IMR-90 (cell line): ENCODE results near the gene PATL2. TPM values are rescaled to one million over a fixed set of nuclear protein-coding genes. Genes with fewer than 3 reads are reported as not detected.

ENCODE experiments used
- ATAC-seq: fragments of 200-7000 bp; cut with Tn5 transposase; 2 replicates; pipeline ENCODE4 v1.9.1; 2020; ENCODE audit warnings: low read depth, mild to moderate bottlenecking, moderate library complexity
- BruUV-seq: library from RNA; stranded (reverse); fragments of 400-500 nt; replicated peaks from 2 replicates; lab custom pipeline; 2021; lab: Mats Ljungman, UMichigan
- CTCF ChIA-PET: fragments of 300-600 bp; formaldehyde crosslinking; extraction: SDS; loops from one replicate; lab custom pipeline; 2021; ENCODE audit warnings: antibody characterized with exemption; lab: Yijun Ruan, JAX
- POLR2A ChIA-PET: fragments of 300-600 bp; sonication (Branson Sonifier 250); formaldehyde crosslinking; loops from one replicate; lab custom pipeline; 2022; ENCODE audit warnings: antibody characterized with exemption; ENCODE audit not compliant: unreplicated experiment; lab: Charles Lee
- DNase-seq: peaks from one replicate; pipeline ENCODE4 v3.0.0; 2013
- H2AFZ ChIP-seq: replicated peaks from 2 replicates; pipeline ENCODE3; 2013; ENCODE audit warnings: low read length, mild to moderate bottlenecking; ENCODE audit not compliant: poor library complexity
- H2AK5ac ChIP-seq: 2 replicates; pipeline ENCODE4 v1.6.1; 2013; ENCODE audit warnings: low read depth, low read length, inconsistent platforms
- H2AK9ac ChIP-seq: replicated peaks from 2 replicates; pipeline ENCODE3; 2013; ENCODE audit warnings: mild to moderate bottlenecking, low read depth, low read length, moderate library complexity; ENCODE audit not compliant: poor library complexity
- H2BK120ac ChIP-seq: 2 replicates; pipeline ENCODE4 v1.6.1; 2013; ENCODE audit warnings: low read depth, low read length, inconsistent platforms
- H2BK15ac ChIP-seq: 3 replicates; pipeline ENCODE4 v1.6.1; 2013; ENCODE audit warnings: low read depth, low read length, inconsistent platforms
- H2BK20ac ChIP-seq: 2 replicates; pipeline ENCODE4 v1.6.1; 2013; ENCODE audit warnings: low read depth, mild to moderate bottlenecking, inconsistent platforms, low read length, moderate library complexity
- H2BK5ac ChIP-seq: 2 replicates; pipeline ENCODE4 v1.6.1; 2013; ENCODE audit warnings: mild to moderate bottlenecking, low read depth, low read length, inconsistent platforms; ENCODE audit not compliant: poor library complexity, severe bottlenecking
- H3K14ac ChIP-seq: replicated peaks from 2 replicates; pipeline ENCODE4 v1.6.1; 2013; ENCODE audit warnings: low read depth, low read length, inconsistent platforms
- H3K18ac ChIP-seq: 2 replicates; pipeline ENCODE4 v1.6.1; 2013; ENCODE audit warnings: low read depth, low read length, control low read depth
- H3K23ac ChIP-seq: 2 replicates; pipeline ENCODE4 v1.6.1; 2013; ENCODE audit warnings: low read depth, low read length, inconsistent platforms
- H3K27ac ChIP-seq: 2 replicates; pipeline ENCODE4 v1.5.1; 2013; ENCODE audit warnings: mild to moderate bottlenecking, control low read depth, low read length; ENCODE audit not compliant: insufficient read depth
- H3K27me3 ChIP-seq: 2 replicates; pipeline ENCODE4 v1.6.1; 2013; ENCODE audit warnings: low read length; ENCODE audit not compliant: control insufficient read depth, insufficient read depth
- H3K36me3 ChIP-seq: 2 replicates; pipeline ENCODE4 v1.6.1; 2013; ENCODE audit warnings: low read length, mixed read lengths; ENCODE audit not compliant: control insufficient read depth, insufficient read depth
- H3K4ac ChIP-seq: 2 replicates; pipeline ENCODE4 v1.6.1; 2013; ENCODE audit warnings: low read depth, low read length, inconsistent platforms
- H3K4me1 ChIP-seq: 2 replicates; pipeline ENCODE4 v1.6.1; 2013; ENCODE audit warnings: low read length, mixed read lengths; ENCODE audit not compliant: control insufficient read depth, insufficient read depth
- H3K4me2 ChIP-seq: 2 replicates; pipeline ENCODE4 v1.6.1; 2013; ENCODE audit warnings: low read depth, mild to moderate bottlenecking, control low read depth, low read length, moderate library complexity
- H3K4me3 ChIP-seq: 2 replicates; pipeline ENCODE4 v1.5.1; 2013; ENCODE audit warnings: low read depth, mild to moderate bottlenecking, control low read depth, low read length, moderate library complexity; ENCODE audit not compliant: insufficient read depth
- H3K56ac ChIP-seq: 2 replicates; pipeline ENCODE4 v1.6.1; 2013; ENCODE audit warnings: low read length, inconsistent platforms; ENCODE audit not compliant: insufficient read depth; ENCODE audit errors: extremely low read depth
- H3K79me1 ChIP-seq, 2 experiments: 2 replicates each; pipeline ENCODE4 v1.6.1; 2013; ENCODE audit warnings: low read length in 2 of 2, inconsistent platforms in 1 of 2, low read depth in 1 of 2
- H3K9ac ChIP-seq: 2 replicates; pipeline ENCODE4 v1.6.1; 2013; ENCODE audit warnings: low read depth, low read length, control low read depth
- H3K9me1 ChIP-seq: 2 replicates; pipeline ENCODE4 v1.6.1; 2013; ENCODE audit warnings: low read length, inconsistent platforms; ENCODE audit not compliant: insufficient read depth
- H3K9me3 ChIP-seq: 2 replicates; pipeline ENCODE4 v1.6.1; 2013; ENCODE audit warnings: low read length; ENCODE audit not compliant: control insufficient read depth, insufficient read depth
- H4K20me1 ChIP-seq: 2 replicates; pipeline ENCODE4 v1.6.1; 2013; ENCODE audit warnings: low read length, inconsistent platforms; ENCODE audit not compliant: insufficient read depth
- H4K5ac ChIP-seq: 2 replicates; pipeline ENCODE4 v1.6.1; 2013; ENCODE audit warnings: mild to moderate bottlenecking, low read depth, low read length, control low read depth
- H4K8ac ChIP-seq, 2 experiments: 2 replicates each; pipeline ENCODE4 v1.6.1; 2013; ENCODE audit warnings: low read depth in 2 of 2, low read length in 2 of 2, control low read depth in 1 of 2, inconsistent platforms in 1 of 2
- H4K91ac ChIP-seq: 2 replicates; pipeline ENCODE4 v1.6.1; 2013; ENCODE audit warnings: low read depth, low read length, inconsistent platforms; ENCODE audit not compliant: insufficient read depth
- BHLHE40 ChIP-seq: fragments of 150-350 bp; IDR thresholded peaks from 2 replicates; pipeline ENCODE4 v1.6.1; 2016; ENCODE audit warnings: mild to moderate bottlenecking, low read depth, low read length
- CEBPB ChIP-seq: IDR thresholded peaks from 2 replicates; pipeline ENCODE4 v1.6.1; 2012; ENCODE audit warnings: low read depth, low read length, improper control_type of control experiment
- CHD1 ChIP-seq: IDR thresholded peaks from 2 replicates; pipeline ENCODE4 v1.6.1; 2012; ENCODE audit warnings: low read depth, low read length, improper control_type of control experiment
- ELK1 ChIP-seq: fragments of 150-350 bp; IDR thresholded peaks from 2 replicates; pipeline ENCODE4 v1.6.1; 2016; ENCODE audit warnings: low read depth, mild to moderate bottlenecking, low read length, moderate library complexity, borderline replicate concordance
- FOS ChIP-seq: fragments of 150-350 bp; IDR thresholded peaks from 2 replicates; pipeline ENCODE4 v1.6.1; 2016; ENCODE audit warnings: low read depth, low read length
- MAFK ChIP-seq: IDR thresholded peaks from 2 replicates; pipeline ENCODE4 v1.6.1; 2012; ENCODE audit warnings: low read depth, low read length, improper control_type of control experiment
- MXI1 ChIP-seq: IDR thresholded peaks from 2 replicates; pipeline ENCODE4 v1.6.1; 2012; ENCODE audit warnings: low read depth, mild to moderate bottlenecking, low read length, moderate library complexity, borderline replicate concordance
- NFE2L2 ChIP-seq: fragments of 150-350 bp; IDR thresholded peaks from 2 replicates; pipeline ENCODE4 v1.6.1; 2016; ENCODE audit warnings: low read depth, mild to moderate bottlenecking, low read length
- POLR2A ChIP-seq: IDR thresholded peaks from 2 replicates; pipeline ENCODE4 v1.6.1; 2012; ENCODE audit warnings: mild to moderate bottlenecking, low read depth, low read length
- RAD21 ChIP-seq: IDR thresholded peaks from 2 replicates; pipeline ENCODE4 v1.6.1; 2012; ENCODE audit warnings: low read length, improper control_type of control experiment
- SMC3 ChIP-seq: fragments of 150-350 bp; IDR thresholded peaks from 2 replicates; pipeline ENCODE4 v1.6.1; 2016; ENCODE audit warnings: low read depth, mild to moderate bottlenecking, antibody characterized with exemption, low read length, moderate library complexity
- WGBS, 2 experiments: methylation state at CpG; one replicate each; pipeline versions ENCODE4 v1.1.5 to v1.1.7; 2013; ENCODE audit warnings: missing lambda C conversion rate in 2 of 2; ENCODE audit not compliant: insufficient read length in 1 of 2; ENCODE audit errors: extremely low coverage in 2 of 2; 5-methylcytosine and 5-hydroxymethylcytosine counted together
- dilution Hi-C: fragments of 300-500 bp; cut with HindIII; formaldehyde crosslinking; loops from one replicate; pipeline ENCODE4 v1.14.3; 2018; ENCODE audit warnings: low sequenced_read_pairs; ENCODE audit not compliant: unreplicated experiment
- in situ Hi-C: fragments of 300-500 bp; cut with MboI; formaldehyde crosslinking; loops from 3 replicates; pipeline ENCODE4 v1.14.3; 2019; ENCODE audit warnings: low sequenced_read_pairs, inconsistent platforms, mixed read lengths
- intact Hi-C: fragments of 100-400 bp; cut with micrococcal nuclease; formaldehyde crosslinking; loops from 2 replicates; pipeline ENCODE4 v1.10.0; 2022
- polyA plus RNA-seq, 3 experiments: library from polyadenylated mRNA; depleted of rRNA; stranded (reverse); fragments of >200 nt; gene quantifications; 2 replicates each; pipeline ENCODE4 v1.2.3, GENCODE V29; 2012; ENCODE audit warnings: low replicate concordance in 1 of 3
- total RNA-seq: library from RNA; depleted of rRNA; stranded (reverse); fragments of >200 nt; gene quantifications from 2 replicates; pipeline ENCODE4 v1.2.3, GENCODE V29; 2012
- TF ChIP-seq, protein P1 (sequence below): fragments of 150-350 bp; IDR thresholded peaks from 2 replicates; pipeline ENCODE4 v1.6.1; 2017; ENCODE audit warnings: mild to moderate bottlenecking, antibody characterized with exemption, low read length, low read depth
- TF ChIP-seq, protein P2 (sequence below): conservative IDR thresholded peaks from 2 replicates; pipeline ENCODE4 v1.5.1; 2012; ENCODE audit warnings: mild to moderate bottlenecking, low read depth, low read length, improper control_type of control experiment

Gene PATL2
- total and polyA plus RNA-seq, 2 of the 4 experiments (the other 2 are of a cell fraction): 0.10 TPM; not detected in 1

DNA sequence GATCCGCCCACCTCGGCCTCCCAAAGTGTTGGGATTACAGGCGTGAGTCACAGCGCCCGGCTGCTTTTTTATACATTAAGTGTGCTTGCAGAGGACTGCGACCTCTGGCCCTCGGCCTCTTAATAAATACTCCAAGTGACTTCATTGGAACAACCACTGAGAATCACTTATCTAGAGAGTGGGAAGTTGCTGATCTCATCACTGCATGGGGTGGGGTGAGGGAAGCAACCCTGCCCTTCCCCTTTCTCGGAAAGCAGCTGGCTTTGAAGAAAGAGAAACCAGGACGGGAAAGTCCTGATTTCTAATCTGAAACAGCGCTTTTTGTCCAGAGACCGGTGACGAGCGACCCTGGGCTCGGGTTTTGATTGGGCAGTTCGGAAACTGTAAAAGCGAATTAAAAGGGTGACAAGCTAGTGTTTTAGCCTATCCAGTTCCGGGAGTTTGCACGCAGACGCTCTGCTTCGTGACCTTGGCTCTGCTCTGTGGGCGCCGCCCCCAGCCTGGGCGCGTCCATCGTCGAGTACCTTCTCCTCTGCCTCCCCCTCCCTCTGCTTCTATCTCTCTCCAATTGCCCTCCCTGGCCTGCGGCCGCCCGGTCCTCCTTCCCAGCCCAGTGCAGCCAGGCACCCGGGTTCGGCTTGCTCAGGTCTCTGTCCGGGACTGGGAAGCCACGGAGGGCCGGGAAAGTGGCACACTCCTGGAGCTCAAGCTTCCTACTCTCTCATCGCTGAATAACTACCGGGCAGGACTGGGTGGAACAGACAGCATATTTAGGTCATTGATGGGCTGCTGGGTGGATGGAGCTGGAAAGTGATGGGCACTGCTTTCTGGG is 17.7 kb upstream of the PATL2 start:
- H2BK120ac ChIP-seq: peak overlapping the region; percentile 85
- H3K9me3 ChIP-seq: no peaks in the 10 kb centered on the region
- in situ Hi-C loops: no loop called here
- POLR2A ChIA-PET: no interaction called here
- peak overlapping the region; percentile 90 for H3K14ac ChIP-seq
- H2AK5ac ChIP-seq: peak overlapping the region; percentile 59
- peak overlapping the region; percentile 75 for H3K4me2 ChIP-seq
- H3K4ac ChIP-seq: peak overlapping the region; percentile 92
- peaks cover 2% of the 10 kb centered on the region; the same call in 1 of the 2 replicates for H3K4me1 ChIP-seq
- CTCF ChIA-PET: interaction anchor here (0.6 to 1.5 kb wide), 4 partner anchors 10 to 520 kb away, joined by 3 to 7 read pairs (median 4); partner anchors contain the start of gene SPG11
- H3K27me3 ChIP-seq: no peaks in the 10 kb centered on the region
- peak overlapping the region; percentile 83 for H3K27ac ChIP-seq
- peaks cover 9% of the 10 kb centered on the region for H3K9me1 ChIP-seq
- peaks cover 3% of the 10 kb centered on the region; the same call in 1 of the 2 replicates for H3K36me3 ChIP-seq
- H3K18ac ChIP-seq: peak overlapping the region; percentile 25
- DNase-seq (peak; percentile 99), ATAC-seq (peak; percentile 93)
- peak overlapping the region; percentile 94 for H2AK9ac ChIP-seq
- intact Hi-C loops: loop anchor here (1.0 kb wide), 2 partner anchors 17 to 65 kb away; partner anchors contain the start of genes B2M, PATL2 and SPG11
- H2BK20ac ChIP-seq: peak overlapping the region; percentile 9
- 0% methylated on average over 6 of the region's 36 CpGs; no CpG with 5 or more reads in 1 of the 2 experiments for WGBS, 2 experiments
- H2AFZ ChIP-seq: peak overlapping the region; percentile 93
- peak overlapping the region; percentile 71 for H2BK5ac ChIP-seq
- peak overlapping the region; percentile 31 for H4K5ac ChIP-seq
- H3K79me1 ChIP-seq: peaks cover 0 to 32% of the 10 kb centered on the region in 2 experiments; a peak in 2 of 4 replicates
- H2BK15ac ChIP-seq: peak overlapping the region; percentile 60; the same call in 2 of the 3 replicates
- no TSS peak for BruUV-seq
- H4K91ac ChIP-seq: peak overlapping the region; percentile 80
- H4K8ac ChIP-seq: peak overlapping the region; percentile 68 to 80
- dilution Hi-C loops: no loop called here
- peak overlapping the region; percentile 56 for H3K4me3 ChIP-seq
- H3K9ac ChIP-seq: peak overlapping the region; percentile 74
- H3K56ac ChIP-seq: peak overlapping the region; percentile 92
- peak overlapping the region; percentile 95 for H3K23ac ChIP-seq
- H4K20me1 ChIP-seq: no peaks in the 10 kb centered on the region
- TF ChIP-seq RAD21: no peak
- TF ChIP-seq FOS: peak; percentile 70
- TF ChIP-seq, protein P1, sequence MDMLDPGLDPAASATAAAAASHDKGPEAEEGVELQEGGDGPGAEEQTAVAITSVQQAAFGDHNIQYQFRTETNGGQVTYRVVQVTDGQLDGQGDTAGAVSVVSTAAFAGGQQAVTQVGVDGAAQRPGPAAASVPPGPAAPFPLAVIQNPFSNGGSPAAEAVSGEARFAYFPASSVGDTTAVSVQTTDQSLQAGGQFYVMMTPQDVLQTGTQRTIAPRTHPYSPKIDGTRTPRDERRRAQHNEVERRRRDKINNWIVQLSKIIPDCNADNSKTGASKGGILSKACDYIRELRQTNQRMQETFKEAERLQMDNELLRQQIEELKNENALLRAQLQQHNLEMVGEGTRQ: peak; percentile 57; the same call in 1 of the 2 replicates
- no peak; the same call in 1 of the 2 replicates for TF ChIP-seq CHD1
- TF ChIP-seq CEBPB: 0 out of 2 replicates have a peak, but pooled peaks have one; percentile 0
- no peak; the same call in 1 of the 2 replicates for TF ChIP-seq BHLHE40
- 0 out of 2 replicates have a peak, but pooled peaks have one; percentile 1 for TF ChIP-seq MXI1
- no peak for TF ChIP-seq SMC3
- peak; percentile 67; the same call in 1 of the 2 replicates for TF ChIP-seq NFE2L2
- TF ChIP-seq, protein P2, sequence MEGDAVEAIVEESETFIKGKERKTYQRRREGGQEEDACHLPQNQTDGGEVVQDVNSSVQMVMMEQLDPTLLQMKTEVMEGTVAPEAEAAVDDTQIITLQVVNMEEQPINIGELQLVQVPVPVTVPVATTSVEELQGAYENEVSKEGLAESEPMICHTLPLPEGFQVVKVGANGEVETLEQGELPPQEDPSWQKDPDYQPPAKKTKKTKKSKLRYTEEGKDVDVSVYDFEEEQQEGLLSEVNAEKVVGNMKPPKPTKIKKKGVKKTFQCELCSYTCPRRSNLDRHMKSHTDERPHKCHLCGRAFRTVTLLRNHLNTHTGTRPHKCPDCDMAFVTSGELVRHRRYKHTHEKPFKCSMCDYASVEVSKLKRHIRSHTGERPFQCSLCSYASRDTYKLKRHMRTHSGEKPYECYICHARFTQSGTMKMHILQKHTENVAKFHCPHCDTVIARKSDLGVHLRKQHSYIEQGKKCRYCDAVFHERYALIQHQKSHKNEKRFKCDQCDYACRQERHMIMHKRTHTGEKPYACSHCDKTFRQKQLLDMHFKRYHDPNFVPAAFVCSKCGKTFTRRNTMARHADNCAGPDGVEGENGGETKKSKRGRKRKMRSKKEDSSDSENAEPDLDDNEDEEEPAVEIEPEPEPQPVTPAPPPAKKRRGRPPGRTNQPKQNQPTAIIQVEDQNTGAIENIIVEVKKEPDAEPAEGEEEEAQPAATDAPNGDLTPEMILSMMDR: no peak
- peak; percentile 58 for TF ChIP-seq POLR2A
- TF ChIP-seq MAFK: peak; percentile 74
- TF ChIP-seq ELK1: no peak
